DND-41 (cell line): ENCODE data around the gene PGLYRP3.

Source experiments
- EZH2 ChIP-seq: IDR thresholded peaks from 3 replicates; pipeline ENCODE4 v1.6.1; 2012; ENCODE audit warnings: borderline replicate concordance, low read depth, mild to moderate bottlenecking, moderate library complexity, low read length, inconsistent platforms; ENCODE audit not compliant: severe bottlenecking
- TF ChIP-seq, protein P1 (sequence below): IDR thresholded peaks from 2 replicates; pipeline ENCODE4 v1.5.1; 2012; ENCODE audit warnings: borderline replicate concordance, low read length, moderate library complexity, mild to moderate bottlenecking; ENCODE audit not compliant: poor library complexity, severe bottlenecking; ENCODE audit errors: extremely low read depth

- TF ChIP-seq, protein P1, sequence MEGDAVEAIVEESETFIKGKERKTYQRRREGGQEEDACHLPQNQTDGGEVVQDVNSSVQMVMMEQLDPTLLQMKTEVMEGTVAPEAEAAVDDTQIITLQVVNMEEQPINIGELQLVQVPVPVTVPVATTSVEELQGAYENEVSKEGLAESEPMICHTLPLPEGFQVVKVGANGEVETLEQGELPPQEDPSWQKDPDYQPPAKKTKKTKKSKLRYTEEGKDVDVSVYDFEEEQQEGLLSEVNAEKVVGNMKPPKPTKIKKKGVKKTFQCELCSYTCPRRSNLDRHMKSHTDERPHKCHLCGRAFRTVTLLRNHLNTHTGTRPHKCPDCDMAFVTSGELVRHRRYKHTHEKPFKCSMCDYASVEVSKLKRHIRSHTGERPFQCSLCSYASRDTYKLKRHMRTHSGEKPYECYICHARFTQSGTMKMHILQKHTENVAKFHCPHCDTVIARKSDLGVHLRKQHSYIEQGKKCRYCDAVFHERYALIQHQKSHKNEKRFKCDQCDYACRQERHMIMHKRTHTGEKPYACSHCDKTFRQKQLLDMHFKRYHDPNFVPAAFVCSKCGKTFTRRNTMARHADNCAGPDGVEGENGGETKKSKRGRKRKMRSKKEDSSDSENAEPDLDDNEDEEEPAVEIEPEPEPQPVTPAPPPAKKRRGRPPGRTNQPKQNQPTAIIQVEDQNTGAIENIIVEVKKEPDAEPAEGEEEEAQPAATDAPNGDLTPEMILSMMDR, result no peak
- TF ChIP-seq EZH2, result no peak
Observed at GRCh38 chr1:153248176-153248879, 64.4 kb downstream of the PGLYRP3 start.
